ENCODE results near the gene WDR45B.

Gene WDR45B

GRCh38 chr17:82668024-82668630 lies 19.9 kb upstream of the WDR45B start:
- DNase-seq (ENCODE audit: low spot score in 2 of 2): no peak
- H3K9me3 ChIP-seq: no peaks in the 10 kb centered on the region
- no peaks in the 10 kb centered on the region for H3K27me3 ChIP-seq (ENCODE audit: low read depth)
- H3K36me3 ChIP-seq (replicated peaks): no peaks in the 10 kb centered on the region
- H3K4me1 ChIP-seq: 0 out of 2 replicates have a peak, but pooled peaks cover 3% of the 10 kb centered on the region
- no peak overlapping the region for H3K4me3 ChIP-seq
- in situ Hi-C loops (cut with MboI; ENCODE audit: low sequenced_read_pairs): loop anchor here (5.0 kb wide), 1 partner anchor 109 kb away; no protein-coding TSS in a partner anchor

GRCh38 chr17:82667668-82668000 lies 19.4 kb upstream of the WDR45B start:
- Histone ChIP-seq H3K36me3 (replicated peaks) (no peaks in the 10 kb centered on the region), H3K27me3 (ENCODE audit: low read depth) (no peaks in the 10 kb centered on the region), H3K4me1 (0 out of 2 replicates have a peak, but pooled peaks cover 3% of the 10 kb centered on the region), H3K9me3 (no peaks in the 10 kb centered on the region), H3K4me3 (no peak overlapping the region)
- no peak for DNase-seq (ENCODE audit: low spot score in 2 of 2)
- in situ Hi-C loops (cut with MboI; ENCODE audit: low sequenced_read_pairs): loop anchor here (5.0 kb wide), 1 partner anchor 110 kb away; no protein-coding TSS in a partner anchor

GRCh38 chr17:82666931-82667667 lies 18.9 kb upstream of the WDR45B start:
- Histone ChIP-seq H3K4me1 (0 out of 2 replicates have a peak, but pooled peaks cover 3% of the 10 kb centered on the region), H3K36me3 (replicated peaks) (no peaks in the 10 kb centered on the region), H3K9me3 (no peaks in the 10 kb centered on the region), H3K27me3 (ENCODE audit: low read depth) (no peaks in the 10 kb centered on the region), H3K4me3 (no peak overlapping the region)
- DNase-seq (ENCODE audit: low spot score in 2 of 2): no peak
- in situ Hi-C loops (cut with MboI; ENCODE audit: low sequenced_read_pairs): loop anchor here (5.0 kb wide), 1 partner anchor 110 kb away; no protein-coding TSS in a partner anchor

GRCh38 chr17:82665891-82666290 lies 17.6 kb upstream of the WDR45B start:
- DNase-seq (ENCODE audit: low spot score in 2 of 2): no peak
- H3K4me3 ChIP-seq: no peak overlapping the region
- in situ Hi-C loops (cut with MboI; ENCODE audit: low sequenced_read_pairs): loop anchor here (5.0 kb wide), 1 partner anchor 111 kb away; no protein-coding TSS in a partner anchor
- H3K4me1 ChIP-seq: 0 out of 2 replicates have a peak, but pooled peaks cover 3% of the 10 kb centered on the region
- H3K9me3 ChIP-seq: no peaks in the 10 kb centered on the region
- no peaks in the 10 kb centered on the region for H3K27me3 ChIP-seq (ENCODE audit: low read depth)
- H3K36me3 ChIP-seq (replicated peaks): no peaks in the 10 kb centered on the region

- in situ Hi-C loops (cut with MboI; ENCODE audit: low sequenced_read_pairs): loop anchor here (5.0 kb wide), 1 partner anchor 112 kb away; no protein-coding TSS in a partner anchor
- H3K9me3 ChIP-seq: no peaks in the 10 kb centered on the region
- no peak overlapping the region for H3K4me3 ChIP-seq
- H3K4me1 ChIP-seq: 0 out of 2 replicates have a peak, but pooled peaks cover 3% of the 10 kb centered on the region
- H3K27me3 ChIP-seq (ENCODE audit: low read depth): no peaks in the 10 kb centered on the region
- no peak for DNase-seq (ENCODE audit: low spot score in 2 of 2)
- H3K36me3 ChIP-seq (replicated peaks): no peaks in the 10 kb centered on the region
Measured at GRCh38 chr17:82665217-82665616, 17.0 kb upstream of the WDR45B start.

GRCh38 chr17:82664701-82665182 lies 16.5 kb upstream of the WDR45B start:
- no peak for DNase-seq (ENCODE audit: low spot score in 2 of 2)
- Histone ChIP-seq H3K27me3 (ENCODE audit: low read depth) (no peaks in the 10 kb centered on the region), H3K4me1 (0 out of 2 replicates have a peak, but pooled peaks cover 3% of the 10 kb centered on the region), H3K9me3 (no peaks in the 10 kb centered on the region), H3K36me3 (replicated peaks) (no peaks in the 10 kb centered on the region), H3K4me3 (no peak overlapping the region)
- in situ Hi-C loops (cut with MboI; ENCODE audit: low sequenced_read_pairs): loop anchor here (5.0 kb wide), 1 partner anchor 113 kb away; no protein-coding TSS in a partner anchor

- DNase-seq (ENCODE audit: low spot score in 2 of 2): no peak
- Histone ChIP-seq H3K4me3 (no peak overlapping the region), H3K27me3 (ENCODE audit: low read depth) (no peaks in the 10 kb centered on the region), H3K9me3 (no peaks in the 10 kb centered on the region), H3K36me3 (replicated peaks) (no peaks in the 10 kb centered on the region), H3K4me1 (0 out of 2 replicates have a peak, but pooled peaks cover 3% of the 10 kb centered on the region)
- in situ Hi-C loops (cut with MboI; ENCODE audit: low sequenced_read_pairs): no loop called here
Measured at GRCh38 chr17:82664276-82664575, 16.0 kb upstream of the WDR45B start.

GRCh38 chr17:82663381-82664275 lies 15.4 kb upstream of the WDR45B start:
- no peak for DNase-seq (ENCODE audit: low spot score in 2 of 2)
- Histone ChIP-seq H3K9me3 (no peaks in the 10 kb centered on the region), H3K4me1 (no peaks in the 10 kb centered on the region), H3K27me3 (ENCODE audit: low read depth) (no peaks in the 10 kb centered on the region), H3K4me3 (no peak overlapping the region), H3K36me3 (replicated peaks) (no peaks in the 10 kb centered on the region)
- in situ Hi-C loops (cut with MboI; ENCODE audit: low sequenced_read_pairs): no loop called here

- H3K4me3 ChIP-seq: no peak overlapping the region
- in situ Hi-C loops (cut with MboI; ENCODE audit: low sequenced_read_pairs): no loop called here
- no peak for DNase-seq (ENCODE audit: low spot score in 2 of 2)
Measured at GRCh38 chr17:82662711-82663261, 14.5 kb upstream of the WDR45B start.

GRCh38 chr17:82661717-82662683 lies 13.8 kb upstream of the WDR45B start:
- DNase-seq (ENCODE audit: low spot score in 2 of 2): no peak
- in situ Hi-C loops (cut with MboI; ENCODE audit: low sequenced_read_pairs): no loop called here
- Histone ChIP-seq H3K4me1 (no peaks in the 10 kb centered on the region), H3K27me3 (ENCODE audit: low read depth) (no peaks in the 10 kb centered on the region), H3K36me3 (replicated peaks) (no peaks in the 10 kb centered on the region), H3K9me3 (no peaks in the 10 kb centered on the region), H3K4me3 (no peak overlapping the region)

More at GRCh38 chr17:82662711-82663261, 14.5 kb upstream of the WDR45B start:
- Histone ChIP-seq H3K9me3 (no peaks in the 10 kb centered on the region), H3K27me3 (ENCODE audit: low read depth) (no peaks in the 10 kb centered on the region), H3K4me1 (no peaks in the 10 kb centered on the region), H3K36me3 (replicated peaks) (no peaks in the 10 kb centered on the region)

- no peak for DNase-seq (ENCODE audit: low spot score in 2 of 2)
- Histone ChIP-seq H3K9me3 (no peaks in the 10 kb centered on the region), H3K36me3 (replicated peaks) (no peaks in the 10 kb centered on the region), H3K4me3 (no peak overlapping the region), H3K27me3 (ENCODE audit: low read depth) (no peaks in the 10 kb centered on the region), H3K4me1 (no peaks in the 10 kb centered on the region)
- in situ Hi-C loops (cut with MboI; ENCODE audit: low sequenced_read_pairs): no loop called here
Measured at GRCh38 chr17:82659886-82660285, 11.6 kb upstream of the WDR45B start.

GRCh38 chr17:82658796-82659452 lies 10.7 kb upstream of the WDR45B start:
- no peaks in the 10 kb centered on the region for H3K36me3 ChIP-seq (replicated peaks)
- in situ Hi-C loops (cut with MboI; ENCODE audit: low sequenced_read_pairs): no loop called here
- no peaks in the 10 kb centered on the region for H3K9me3 ChIP-seq
- no peak overlapping the region for H3K4me3 ChIP-seq
- no peaks in the 10 kb centered on the region for H3K4me1 ChIP-seq
- no peak for DNase-seq (ENCODE audit: low spot score in 2 of 2)
- H3K27me3 ChIP-seq (ENCODE audit: low read depth): no peaks in the 10 kb centered on the region

All from HAP-1 (cell line).